WTC11 (cell line): Measurements from ENCODE around the gene TMCC1. TPM values are rescaled to one million over a fixed set of nuclear protein-coding genes. Genes with fewer than 3 reads are reported as not detected.

Experiments used
- ATAC-seq: fragments of 200-7000 bp; cut with Tn5 transposase; 2 replicates; pipeline ENCODE4 v1.10.0; 2021; ENCODE audit warnings: mild to moderate bottlenecking, moderate library complexity
- CTCF ChIA-PET: fragments of 300-600 bp; sonication (Branson Sonifier 250); formaldehyde crosslinking; loops from one replicate; lab custom pipeline; 2021; ENCODE audit warnings: antibody characterized with exemption; lab: Charles Lee
- POLR2A ChIA-PET: fragments of 350-600 bp; sonication (Branson Sonifier 250); formaldehyde crosslinking; loops from one replicate; lab custom pipeline; 2021; ENCODE audit warnings: antibody characterized with exemption; lab: Charles Lee
- DNase-seq: peaks from one replicate; pipeline ENCODE4 v3.0.0; 2021; ENCODE audit warnings: low spot score
- H3K27ac Mint-ChIP-seq: 2 replicates; pipeline ENCODE4 v1.8.0; 2021; ENCODE audit warnings: mixed read lengths
- H3K27me3 Mint-ChIP-seq: 2 replicates; pipeline ENCODE4 v1.8.0; 2021; ENCODE audit warnings: low read depth, mild to moderate bottlenecking, moderate library complexity, mixed read lengths
- H3K36me3 Mint-ChIP-seq: 2 replicates; pipeline ENCODE4 v1.8.0; 2021; ENCODE audit warnings: mixed read lengths
- H3K4me1 Mint-ChIP-seq: 2 replicates; pipeline ENCODE4 v1.8.0; 2022; ENCODE audit warnings: mixed read lengths
- H3K4me3 Mint-ChIP-seq: 2 replicates; pipeline ENCODE4 v1.8.0; 2021; ENCODE audit warnings: mild to moderate bottlenecking, moderate library complexity, mixed read lengths
- H3K9me3 Mint-ChIP-seq: 2 replicates; pipeline ENCODE4 v1.8.0; 2021; ENCODE audit warnings: mixed read lengths
- ATF6 ChIP-seq: sonication (generic); formaldehyde crosslinking; IDR thresholded peaks from 2 replicates; pipeline ENCODE4 v1.8.1; 2023; ENCODE audit warnings: mild to moderate bottlenecking, missing genetic modification reagents
- CREM ChIP-seq: sonication (generic); formaldehyde crosslinking; IDR thresholded peaks from 2 replicates; pipeline ENCODE4 v1.8.1; 2022; ENCODE audit warnings: mild to moderate bottlenecking, missing genetic modification reagents, moderate library complexity
- FOXP1 ChIP-seq: sonication (generic); formaldehyde crosslinking; IDR thresholded peaks from 2 replicates; pipeline ENCODE4 v1.8.0; 2022; ENCODE audit warnings: missing genetic modification reagents, mild to moderate bottlenecking, moderate library complexity, borderline replicate concordance
- GABPB1 ChIP-seq: sonication (generic); formaldehyde crosslinking; IDR thresholded peaks from 2 replicates; pipeline ENCODE4 v1.8.1; 2023; ENCODE audit warnings: mild to moderate bottlenecking, missing genetic modification reagents
- JAZF1 ChIP-seq: fragments of 250-450 bp; sonication (Bioruptor Pico); IDR thresholded peaks from 2 replicates; pipeline ENCODE4 v1.9.0; 2021; ENCODE audit warnings: moderate library complexity, mild to moderate bottlenecking, inconsistent platforms
- KAT7 ChIP-seq: sonication (generic); formaldehyde crosslinking; IDR thresholded peaks from 2 replicates; pipeline ENCODE4 v1.8.1; 2023; ENCODE audit warnings: missing genetic modification reagents, mild to moderate bottlenecking, borderline replicate concordance
- MYBL2 ChIP-seq: sonication (generic); formaldehyde crosslinking; IDR thresholded peaks from 2 replicates; pipeline ENCODE4 v1.8.1; 2023; ENCODE audit warnings: mild to moderate bottlenecking, moderate library complexity, missing genetic modification reagents
- NFE2L1 ChIP-seq: sonication (generic); formaldehyde crosslinking; IDR thresholded peaks from 2 replicates; pipeline ENCODE4 v1.8.1; 2023; ENCODE audit warnings: missing genetic modification reagents
- NR1H2 ChIP-seq: sonication (generic); formaldehyde crosslinking; IDR thresholded peaks from 2 replicates; pipeline ENCODE4 v1.9.0; 2021; ENCODE audit warnings: mild to moderate bottlenecking, moderate library complexity, missing genetic modification reagents
- OVOL2 ChIP-seq: fragments of 250-450 bp; sonication (Bioruptor Pico); IDR thresholded peaks from 2 replicates; pipeline ENCODE4 v1.9.0; 2021; ENCODE audit warnings: mild to moderate bottlenecking, borderline replicate concordance
- SMAD4 ChIP-seq: sonication (generic); formaldehyde crosslinking; IDR thresholded peaks from 2 replicates; pipeline ENCODE4 v1.8.0; 2022; ENCODE audit warnings: mild to moderate bottlenecking, missing genetic modification reagents
- SOX15 ChIP-seq: fragments of 250-450 bp; sonication (Bioruptor Pico); IDR thresholded peaks from 2 replicates; pipeline ENCODE4 v1.9.0; 2021; ENCODE audit warnings: mild to moderate bottlenecking
- TEAD4 ChIP-seq: sonication (generic); formaldehyde crosslinking; IDR thresholded peaks from 2 replicates; pipeline ENCODE4 v1.8.0; 2022; ENCODE audit warnings: mild to moderate bottlenecking, missing genetic modification reagents
- ZBTB21 ChIP-seq: sonication (generic); formaldehyde crosslinking; IDR thresholded peaks from 2 replicates; pipeline ENCODE4 v1.8.1; 2023; ENCODE audit warnings: mild to moderate bottlenecking, missing genetic modification reagents, borderline replicate concordance
- ZNF121 ChIP-seq: sonication (generic); formaldehyde crosslinking; IDR thresholded peaks from 2 replicates; pipeline ENCODE4 v1.8.0; 2023; ENCODE audit warnings: missing genetic modification reagents
- ZNF219 ChIP-seq: sonication (generic); formaldehyde crosslinking; IDR thresholded peaks from 2 replicates; pipeline ENCODE4 v1.8.0; 2023; ENCODE audit warnings: missing genetic modification reagents, mild to moderate bottlenecking, borderline replicate concordance
- ZNF396 ChIP-seq: fragments of 250-450 bp; sonication (Bioruptor Pico); IDR thresholded peaks from 2 replicates; pipeline ENCODE4 v1.8.0; 2021; ENCODE audit warnings: mild to moderate bottlenecking, moderate library complexity, borderline replicate concordance
- ZNF512 ChIP-seq: sonication (generic); formaldehyde crosslinking; IDR thresholded peaks from 2 replicates; pipeline ENCODE4 v1.8.1; 2022; ENCODE audit warnings: missing genetic modification reagents, borderline replicate concordance
- ZNF532 ChIP-seq: fragments of 250-450 bp; sonication (Bioruptor Pico); IDR thresholded peaks from 2 replicates; pipeline ENCODE4 v1.9.0; 2021; ENCODE audit warnings: mild to moderate bottlenecking, borderline replicate concordance
- ZNF671 ChIP-seq: fragments of 250-450 bp; sonication (Bioruptor Pico); IDR thresholded peaks from 2 replicates; pipeline ENCODE4 v1.8.0; 2021; ENCODE audit warnings: mild to moderate bottlenecking
- total RNA-seq: library from RNA; stranded (reverse); gene quantifications from 3 replicates; pipeline ENCODE4 v1.2.3, GENCODE V29; 2021
- TF ChIP-seq, protein P1 (sequence below): sonication (generic); formaldehyde crosslinking; IDR thresholded peaks from 2 replicates; pipeline ENCODE4 v1.8.0; 2022; ENCODE audit warnings: mild to moderate bottlenecking, missing genetic modification reagents
- TF ChIP-seq, protein P2 (sequence below): fragments of 250-450 bp; sonication (Bioruptor Pico); IDR thresholded peaks from 2 replicates; pipeline ENCODE4 v1.9.0; 2021; ENCODE audit warnings: mild to moderate bottlenecking

The TMCC1 gene
- total RNA-seq, 1 experiment from 2014 or later, result 29.3 TPM

GRCh38 chr3:129658110-129658843, 235.2 kb downstream of the TMCC1 start:
- Mint-ChIP-seq H3K36me3 (no peaks in the 10 kb centered on the region), H3K4me1 (peaks cover 26% of the 10 kb centered on the region), H3K27me3 (no peaks in the 10 kb centered on the region), H3K27ac (peak overlapping the region; percentile 8), H3K4me3 (no peak overlapping the region), H3K9me3 (no peaks in the 10 kb centered on the region)
- ATAC-seq, result no peak
- DNase-seq, result no peak
- no peak for TF ChIP-seq ZNF671 (CRISPR knock-in tag)
- no peak for TF ChIP-seq ZNF512 (CRISPR knock-in tag)
- TF ChIP-seq JAZF1, result no peak
- TF ChIP-seq, protein P1, sequence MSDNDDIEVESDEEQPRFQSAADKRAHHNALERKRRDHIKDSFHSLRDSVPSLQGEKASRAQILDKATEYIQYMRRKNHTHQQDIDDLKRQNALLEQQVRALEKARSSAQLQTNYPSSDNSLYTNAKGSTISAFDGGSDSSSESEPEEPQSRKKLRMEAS (CRISPR knock-in tag), result no peak
- TF ChIP-seq ZNF121, result no peak
- TF ChIP-seq ZNF532 (CRISPR knock-in tag), result no peak
- POLR2A ChIA-PET, result no interaction called here
- CTCF ChIA-PET, result interaction anchor here (0.7 to 1.0 kb wide), 2 partner anchors 152 to 168 kb away, joined by 3 read pairs; no protein-coding TSS in a partner anchor

GRCh38 chr3:129657261-129658046, 236.1 kb downstream of the TMCC1 start:
- ChIA-PET POLR2A (no interaction called here), CTCF (no interaction called here)
- Mint-ChIP-seq H3K9me3 (no peaks in the 10 kb centered on the region), H3K27me3 (no peaks in the 10 kb centered on the region), H3K36me3 (no peaks in the 10 kb centered on the region), H3K4me3 (no peak overlapping the region), H3K27ac (no peak overlapping the region), H3K4me1 (peaks cover 20% of the 10 kb centered on the region)
- no peak for TF ChIP-seq KAT7 (CRISPR knock-in tag)
- no peak for TF ChIP-seq ZBTB21
- no peak for TF ChIP-seq MYBL2 (CRISPR knock-in tag)
- TF ChIP-seq SOX15 (CRISPR knock-in tag), result no peak
- TF ChIP-seq GABPB1 (CRISPR knock-in tag), result no peak
- TF ChIP-seq, protein P1 (CRISPR knock-in tag), result no peak
- TF ChIP-seq CREM, result no peak
- TF ChIP-seq, protein P2, sequence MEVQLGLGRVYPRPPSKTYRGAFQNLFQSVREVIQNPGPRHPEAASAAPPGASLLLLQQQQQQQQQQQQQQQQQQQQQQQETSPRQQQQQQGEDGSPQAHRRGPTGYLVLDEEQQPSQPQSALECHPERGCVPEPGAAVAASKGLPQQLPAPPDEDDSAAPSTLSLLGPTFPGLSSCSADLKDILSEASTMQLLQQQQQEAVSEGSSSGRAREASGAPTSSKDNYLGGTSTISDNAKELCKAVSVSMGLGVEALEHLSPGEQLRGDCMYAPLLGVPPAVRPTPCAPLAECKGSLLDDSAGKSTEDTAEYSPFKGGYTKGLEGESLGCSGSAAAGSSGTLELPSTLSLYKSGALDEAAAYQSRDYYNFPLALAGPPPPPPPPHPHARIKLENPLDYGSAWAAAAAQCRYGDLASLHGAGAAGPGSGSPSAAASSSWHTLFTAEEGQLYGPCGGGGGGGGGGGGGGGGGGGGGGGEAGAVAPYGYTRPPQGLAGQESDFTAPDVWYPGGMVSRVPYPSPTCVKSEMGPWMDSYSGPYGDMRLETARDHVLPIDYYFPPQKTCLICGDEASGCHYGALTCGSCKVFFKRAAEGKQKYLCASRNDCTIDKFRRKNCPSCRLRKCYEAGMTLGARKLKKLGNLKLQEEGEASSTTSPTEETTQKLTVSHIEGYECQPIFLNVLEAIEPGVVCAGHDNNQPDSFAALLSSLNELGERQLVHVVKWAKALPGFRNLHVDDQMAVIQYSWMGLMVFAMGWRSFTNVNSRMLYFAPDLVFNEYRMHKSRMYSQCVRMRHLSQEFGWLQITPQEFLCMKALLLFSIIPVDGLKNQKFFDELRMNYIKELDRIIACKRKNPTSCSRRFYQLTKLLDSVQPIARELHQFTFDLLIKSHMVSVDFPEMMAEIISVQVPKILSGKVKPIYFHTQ (CRISPR knock-in tag), result no peak
- no peak for TF ChIP-seq OVOL2 (CRISPR knock-in tag)
- TF ChIP-seq NFE2L1 (CRISPR knock-in tag), result no peak
- no peak for TF ChIP-seq ZNF219 (CRISPR knock-in tag)
- no peak for TF ChIP-seq FOXP1 (CRISPR knock-in tag)
- TF ChIP-seq ATF6 (CRISPR knock-in tag), result no peak
- no peak for TF ChIP-seq ZNF671 (CRISPR knock-in tag)
- TF ChIP-seq SMAD4 (CRISPR knock-in tag), result no peak
- no peak for TF ChIP-seq TEAD4 (CRISPR knock-in tag)
- TF ChIP-seq ZNF396 (CRISPR knock-in tag), result no peak
- TF ChIP-seq NR1H2 (CRISPR knock-in tag), result no peak
- no peak for ATAC-seq
- no peak for DNase-seq
